ENCODE data around the gene ZNF611. TPM values are rescaled to one million over a fixed set of nuclear protein-coding genes. Genes with fewer than 3 reads are reported as not detected.

The ZNF611 gene
- total and polyA plus RNA-seq, 10 of the 15 experiments (the other 5 are each of a cell fraction or from before 2014, with no cell fraction given): 1.4 to 16.8 (median 7.6) TPM

DNA sequence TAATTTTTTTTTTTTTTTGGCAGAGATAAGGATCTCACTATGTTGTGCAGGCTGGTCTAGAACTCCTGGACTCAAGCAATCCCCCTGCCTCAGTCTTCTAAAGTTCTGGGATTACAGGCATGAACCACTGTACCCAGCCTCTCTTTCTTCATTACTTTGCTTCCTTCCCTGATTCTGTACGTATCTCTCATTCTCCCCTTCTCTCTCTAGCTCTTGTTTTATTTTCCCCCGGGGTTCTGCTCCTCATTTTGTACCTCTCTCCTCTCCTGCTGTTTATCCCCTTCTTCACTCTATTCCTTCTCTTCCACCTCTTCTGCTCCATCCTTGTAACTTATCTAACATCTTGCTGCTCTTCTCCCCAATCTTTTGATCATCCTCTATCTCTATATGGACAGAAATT lies 46.5 kb downstream of the ZNF611 start:
- H3K4me2 ChIP-seq (ENCODE audit: control insufficient read depth, insufficient read depth): no peak overlapping the region
- ATAC-seq: no peak
- SMC1A ChIA-PET (ENCODE audit: uncharacterized antibody, unreplicated experiment): interaction anchor here (1.5 to 1.9 kb wide), 2 partner anchors 14 to 43 kb away, joined by 4 to 6 read pairs; no protein-coding TSS in a partner anchor
- H3K4me3 ChIP-seq: peak overlapping the region; percentile 90; the same call in 1 of the 2 replicates
- in situ Hi-C loops (cut with MboI): no loop called here
- no peak overlapping the region for H3K27ac ChIP-seq (ENCODE audit: control insufficient read depth, insufficient read depth)
- peaks cover 9% of the 10 kb centered on the region for H3K79me2 ChIP-seq (ENCODE audit: control insufficient read depth, insufficient read depth, low read length)
- RAD21 ChIA-PET (ENCODE audit: unreplicated experiment): interaction anchor here (1.0 to 1.2 kb wide), 2 partner anchors 52 to 154 kb away, joined by 3 read pairs; no protein-coding TSS in a partner anchor
- DNase-seq (ENCODE audit: low read depth, low spot score): no peak
- intact Hi-C loops (cut with micrococcal nuclease; ENCODE audit: unreplicated experiment): no loop called here
- H3K9me3 ChIP-seq (replicated peaks; ENCODE audit: control insufficient read depth, insufficient read depth, low read length): peaks cover 3% of the 10 kb centered on the region; the same call in 2 of the 3 replicates
- BruUV-seq (replicated peaks): no TSS peak
- TF ChIP-seq, protein P1, sequence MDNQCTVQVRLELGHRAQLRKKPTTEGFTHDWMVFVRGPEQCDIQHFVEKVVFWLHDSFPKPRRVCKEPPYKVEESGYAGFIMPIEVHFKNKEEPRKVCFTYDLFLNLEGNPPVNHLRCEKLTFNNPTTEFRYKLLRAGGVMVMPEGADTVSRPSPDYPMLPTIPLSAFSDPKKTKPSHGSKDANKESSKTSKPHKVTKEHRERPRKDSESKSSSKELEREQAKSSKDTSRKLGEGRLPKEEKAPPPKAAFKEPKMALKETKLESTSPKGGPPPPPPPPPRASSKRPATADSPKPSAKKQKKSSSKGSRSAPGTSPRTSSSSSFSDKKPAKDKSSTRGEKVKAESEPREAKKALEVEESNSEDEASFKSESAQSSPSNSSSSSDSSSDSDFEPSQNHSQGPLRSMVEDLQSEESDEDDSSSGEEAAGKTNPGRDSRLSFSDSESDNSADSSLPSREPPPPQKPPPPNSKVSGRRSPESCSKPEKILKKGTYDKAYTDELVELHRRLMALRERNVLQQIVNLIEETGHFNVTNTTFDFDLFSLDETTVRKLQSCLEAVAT (IDR thresholded peaks at IDR 0.05): peak; percentile 49; the same call in 1 of the 2 replicates
- TF ChIP-seq ZNF274 (IDR thresholded peaks at IDR 0.05; ENCODE audit: insufficient read depth, insufficient read length): no peak
- TF ChIP-seq E2F8 (IDR thresholded peaks at IDR 0.05; ENCODE audit: low read depth, partially characterized antibody): no peak
- TF ChIP-seq RAD51 (IDR thresholded peaks at IDR 0.05): no peak
- WGBS (ENCODE audit: insufficient coverage, insufficient replicate concordance, low lambda C conversion rate, missing lambda C conversion rate): 90% methylated on average over 2 of the region's 2 CpGs
- H3K36me3 ChIP-seq (ENCODE audit: control insufficient read depth in 2 of 2, insufficient read depth in 2 of 2, low read length in 1 of 2): no peaks in the 10 kb centered on the region
- CTCF ChIA-PET: interaction anchor here (0.6 kb wide), 1 partner anchor 453 kb away, joined by 4 read pairs; no protein-coding TSS in a partner anchor
- no peak for FAIRE-seq
- POLR2A ChIA-PET: interaction anchor here (1.1 to 1.2 kb wide), 2 partner anchors 9 to 28 kb away, joined by 3 read pairs; no protein-coding TSS in a partner anchor
- H2AFZ ChIP-seq (ENCODE audit: control insufficient read depth, low read depth, low read length): no peak overlapping the region
- no peaks in the 10 kb centered on the region for H4K20me1 ChIP-seq (ENCODE audit: control insufficient read depth, insufficient read depth)
- peaks cover 7% of the 10 kb centered on the region for H3K4me1 ChIP-seq (ENCODE audit: control insufficient read depth, insufficient read depth, low read length)
- H3K9ac ChIP-seq (ENCODE audit: control insufficient read depth, insufficient read depth, low read length): no peak overlapping the region
- no peaks in the 10 kb centered on the region for H3K27me3 ChIP-seq (replicated peaks in 1 of 2; ENCODE audit: control insufficient read depth in 2 of 2, insufficient read depth in 2 of 2, low read length in 1 of 2)
